Vagina (tissue), 2 donors: ENCODE results near the gene MXD1.

Experiments
- CTCF ChIP-seq, 3 experiments: fragments of 450-650 bp in 2 of 3; fragments of 200-600 bp in 1 of 3; sonication (generic) in 1 of 3; IDR thresholded peaks; one replicate each; pipeline ENCODE4 v1.5.1; 2017 to 2019; ENCODE audit warnings: antibody characterized with exemption in 3 of 3, mild to moderate bottlenecking in 2 of 3, moderate library complexity in 2 of 3
- POLR2A ChIP-seq, 2 donors: fragments of 450-650 bp; IDR thresholded peaks; one replicate each; pipeline ENCODE4 v1.6.1; 2017; ENCODE audit warnings: antibody characterized with exemption in 2 of 2, mild to moderate bottlenecking in 2 of 2, moderate library complexity in 2 of 2
- POLR2AphosphoS5 ChIP-seq, 2 donors: sonication (generic); formaldehyde crosslinking; IDR thresholded peaks; one replicate each; pipeline ENCODE4 v1.9.0; 2017; ENCODE audit warnings: antibody characterized with exemption in 2 of 2, mild to moderate bottlenecking in 2 of 2, low read depth in 1 of 2; ENCODE audit not compliant: insufficient read depth in 1 of 2

- no peak for TF ChIP-seq CTCF (IDR thresholded peaks at IDR 0.05)
- no peak for TF ChIP-seq POLR2A (IDR thresholded peaks at IDR 0.05)
- no peak for TF ChIP-seq POLR2AphosphoS5 (IDR thresholded peaks at IDR 0.05; ENCODE audit: insufficient read depth in 1 of 2, low read depth in 1 of 2)
Measured at GRCh38 chr2:69932596-69932922, 17.6 kb downstream of the MXD1 start.
